Measurements from ENCODE around the gene LARGE1.

The LARGE1 gene

GRCh38 chr22:33302549-33302948 is 617.7 kb downstream of the LARGE1 start:
- no peak overlapping the region for H2AFZ ChIP-seq (ENCODE audit: low read length)
- peak overlapping the region; percentile 43 for H3K4me3 ChIP-seq (ENCODE audit: low read depth, low read length, poor library complexity, severe bottlenecking)
- no peaks in the 10 kb centered on the region for H4K20me1 ChIP-seq (ENCODE audit: insufficient read depth, low read length)
- no peaks in the 10 kb centered on the region for H3K36me3 ChIP-seq (ENCODE audit: insufficient read depth, low read length)
- H3K9me2 ChIP-seq (ENCODE audit: low read depth, low read length) = no peaks in the 10 kb centered on the region
- H3K79me2 ChIP-seq (ENCODE audit: insufficient read depth, low read length) = no peaks in the 10 kb centered on the region
- no peaks in the 10 kb centered on the region for H3K9me3 ChIP-seq (ENCODE audit: low read length)
- TF ChIP-seq CTCF (IDR thresholded peaks at IDR 0.05; ENCODE audit: low read length) (no peak), EZH2 (IDR thresholded peaks at IDR 0.05; ENCODE audit: borderline replicate concordance, low read length) (no peak)
- H3F3A ChIP-seq (ENCODE audit: insufficient read depth, low read length) = no peaks in the 10 kb centered on the region
- no peaks in the 10 kb centered on the region for H3K27me3 ChIP-seq (ENCODE audit: insufficient read depth, low read length)
- H3K27ac ChIP-seq (ENCODE audit: low read depth, low read length, poor library complexity, severe bottlenecking) = peak overlapping the region; percentile 1
- H3K4me2 ChIP-seq (ENCODE audit: low read length) = peak overlapping the region; percentile 60
- peak overlapping the region; percentile 37; the same call in 1 of the 2 replicates for H3K9ac ChIP-seq (ENCODE audit: low read length)
- H3K4me1 ChIP-seq (ENCODE audit: insufficient read depth, low read length, severe bottlenecking) = peaks cover 45% of the 10 kb centered on the region

DNA sequence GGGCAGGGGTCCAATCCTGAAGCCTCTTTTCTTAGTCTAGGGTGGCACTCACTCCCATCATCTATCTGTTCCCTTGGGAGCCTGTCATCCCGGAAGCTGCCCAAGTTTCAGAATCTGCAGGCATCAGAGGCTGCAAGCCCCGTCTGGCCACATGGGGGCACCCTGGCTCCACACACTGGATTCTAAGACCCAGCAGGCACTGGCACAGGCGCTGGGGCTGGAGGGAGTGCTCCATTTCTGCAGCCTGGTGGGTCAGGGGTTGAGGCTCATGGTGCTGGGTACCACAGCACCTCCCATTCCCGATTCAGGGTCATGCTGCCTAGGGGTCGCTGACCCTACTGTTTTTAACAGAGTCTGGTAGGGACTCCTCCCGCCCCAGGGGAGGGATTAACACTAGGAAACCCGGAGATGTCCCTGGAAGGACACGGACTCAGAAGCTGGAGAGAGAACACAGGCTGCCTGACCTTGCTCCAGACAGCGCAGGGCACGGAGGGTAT is 618.2 kb downstream of the LARGE1 start:
- TF ChIP-seq CTCF (IDR thresholded peaks at IDR 0.05; ENCODE audit: low read length) = peak; percentile 96
- TF ChIP-seq EZH2 (IDR thresholded peaks at IDR 0.05; ENCODE audit: borderline replicate concordance, low read length) = no peak
- H3K4me2 ChIP-seq (ENCODE audit: low read length) = peak overlapping the region; percentile 60
- peaks cover 45% of the 10 kb centered on the region for H3K4me1 ChIP-seq (ENCODE audit: insufficient read depth, low read length, severe bottlenecking)
- no peaks in the 10 kb centered on the region for H3K79me2 ChIP-seq (ENCODE audit: insufficient read depth, low read length)
- H3K4me3 ChIP-seq (ENCODE audit: low read depth, low read length, poor library complexity, severe bottlenecking) = peak overlapping the region; percentile 43
- H3K27me3 ChIP-seq (ENCODE audit: insufficient read depth, low read length) = no peaks in the 10 kb centered on the region
- no peaks in the 10 kb centered on the region for H4K20me1 ChIP-seq (ENCODE audit: insufficient read depth, low read length)
- H3K9me2 ChIP-seq (ENCODE audit: low read depth, low read length) = no peaks in the 10 kb centered on the region
- H3K27ac ChIP-seq (ENCODE audit: low read depth, low read length, poor library complexity, severe bottlenecking) = peak overlapping the region; percentile 1
- H3F3A ChIP-seq (ENCODE audit: insufficient read depth, low read length) = no peaks in the 10 kb centered on the region
- peak overlapping the region; percentile 37; the same call in 1 of the 2 replicates for H3K9ac ChIP-seq (ENCODE audit: low read length)
- no peaks in the 10 kb centered on the region for H3K36me3 ChIP-seq (ENCODE audit: insufficient read depth, low read length)
- no peak overlapping the region for H2AFZ ChIP-seq (ENCODE audit: low read length)
- H3K9me3 ChIP-seq (ENCODE audit: low read length) = no peaks in the 10 kb centered on the region

DNA sequence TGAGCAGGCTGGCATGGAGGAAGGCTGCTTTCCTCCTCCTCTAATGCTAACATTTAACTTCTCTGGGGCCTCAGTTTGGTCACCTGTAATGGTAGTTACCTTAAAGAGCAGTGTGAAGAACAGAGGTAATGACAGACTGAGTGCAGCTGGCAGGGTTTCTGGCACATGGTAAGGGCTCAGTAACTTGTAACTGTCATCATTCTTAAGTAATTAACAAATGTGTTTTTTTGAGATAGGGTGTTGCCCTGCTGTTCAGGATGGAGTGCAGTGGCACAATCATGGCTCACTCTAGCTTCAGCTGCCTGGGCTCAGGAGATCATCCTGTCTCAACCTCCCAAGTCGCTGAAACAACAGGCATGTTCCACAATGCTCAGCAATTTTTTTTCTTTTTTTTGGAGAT is 620.1 kb downstream of the LARGE1 start:
- no peaks in the 10 kb centered on the region for H3K9me3 ChIP-seq (ENCODE audit: low read length)
- no peaks in the 10 kb centered on the region for H3K79me2 ChIP-seq (ENCODE audit: insufficient read depth, low read length)
- H3K27me3 ChIP-seq (ENCODE audit: insufficient read depth, low read length) = no peaks in the 10 kb centered on the region
- H3K27ac ChIP-seq (ENCODE audit: low read depth, low read length, poor library complexity, severe bottlenecking) = peak overlapping the region; percentile 85
- no peaks in the 10 kb centered on the region for H4K20me1 ChIP-seq (ENCODE audit: insufficient read depth, low read length)
- no peaks in the 10 kb centered on the region for H3K9me2 ChIP-seq (ENCODE audit: low read depth, low read length)
- TF ChIP-seq EZH2 (IDR thresholded peaks at IDR 0.05; ENCODE audit: borderline replicate concordance, low read length) (no peak), CTCF (IDR thresholded peaks at IDR 0.05; ENCODE audit: low read length) (no peak)
- H3F3A ChIP-seq (ENCODE audit: insufficient read depth, low read length) = no peaks in the 10 kb centered on the region
- peak overlapping the region; percentile 4; the same call in 1 of the 2 replicates for H3K9ac ChIP-seq (ENCODE audit: low read length)
- H2AFZ ChIP-seq (ENCODE audit: low read length) = no peak overlapping the region
- H3K4me1 ChIP-seq (ENCODE audit: insufficient read depth, low read length, severe bottlenecking) = peaks cover 45% of the 10 kb centered on the region
- no peaks in the 10 kb centered on the region for H3K36me3 ChIP-seq (ENCODE audit: insufficient read depth, low read length)
- H3K4me3 ChIP-seq (ENCODE audit: low read depth, low read length, poor library complexity, severe bottlenecking) = no peak overlapping the region
- peak overlapping the region; percentile 55 for H3K4me2 ChIP-seq (ENCODE audit: low read length)
